ENCODE data around the gene CPA1.

The CPA1 gene

DNA sequence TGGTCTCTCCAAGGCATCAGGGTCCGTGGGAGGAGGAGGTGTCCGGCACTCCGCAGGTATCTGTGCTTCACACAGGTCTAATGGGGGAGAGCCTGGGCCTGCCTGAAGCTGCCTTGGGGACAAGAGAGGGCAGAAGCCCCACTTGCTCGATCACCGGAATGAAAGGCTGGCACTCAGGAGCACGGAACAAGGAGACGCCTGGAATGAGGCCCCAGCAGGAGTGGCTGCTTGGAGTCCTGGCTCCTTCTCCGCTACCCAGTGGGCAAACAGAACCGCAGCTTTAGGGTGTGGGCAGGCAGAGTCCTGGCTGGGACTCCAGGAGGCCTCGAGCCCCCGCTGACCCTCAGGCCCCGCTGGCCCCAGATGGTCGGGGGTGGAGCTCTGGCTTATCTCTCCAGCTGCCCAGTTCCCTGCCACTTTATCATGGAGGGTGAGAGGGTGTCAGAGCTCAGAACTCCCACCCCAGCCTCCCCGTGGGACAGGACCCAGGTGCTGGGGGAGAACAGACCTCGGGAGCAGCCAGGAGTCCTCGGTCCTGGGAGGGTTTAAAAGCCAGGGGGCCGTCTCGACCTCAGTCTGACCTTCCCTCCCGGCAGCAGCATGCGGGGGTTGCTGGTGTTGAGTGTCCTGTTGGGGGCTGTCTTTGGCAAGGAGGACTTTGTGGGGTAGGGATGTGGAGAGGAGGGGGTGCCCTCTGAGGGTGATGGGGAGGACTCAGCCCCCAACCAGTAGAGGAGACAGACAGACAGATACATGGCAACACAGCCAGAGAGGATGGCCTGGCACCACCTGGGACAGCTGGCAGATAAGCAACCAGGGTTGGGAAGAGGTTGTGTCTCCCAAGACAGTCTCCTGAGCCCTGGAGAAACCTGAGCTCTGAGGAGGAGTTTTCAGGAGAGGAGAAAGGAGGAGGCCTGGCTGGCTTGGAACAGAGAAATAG, at the start of gene CPA1:
CPA1 (plus strand) TSS at position 574 of the 940 bp plus-strand sequence; CDS start at position 601, 27 bp downstream.
- Histone ChIP-seq H3K9me3 (ENCODE audit: severe bottlenecking) (peaks cover 3% of the 10 kb centered on the region), H3K4me3 (ENCODE audit: low read depth, low read length) (no peak within 1 kb of the TSS), H3K36me3 (no peaks in the 10 kb centered on the region), H3K27me3 (ENCODE audit: insufficient read depth, low read depth, severe bottlenecking) (no peaks in the 10 kb centered on the region), H3K27ac (peak within 1 kb of the TSS; percentile 65)
- DNase-seq = peak; percentile 81
- TF ChIP-seq, protein P1, sequence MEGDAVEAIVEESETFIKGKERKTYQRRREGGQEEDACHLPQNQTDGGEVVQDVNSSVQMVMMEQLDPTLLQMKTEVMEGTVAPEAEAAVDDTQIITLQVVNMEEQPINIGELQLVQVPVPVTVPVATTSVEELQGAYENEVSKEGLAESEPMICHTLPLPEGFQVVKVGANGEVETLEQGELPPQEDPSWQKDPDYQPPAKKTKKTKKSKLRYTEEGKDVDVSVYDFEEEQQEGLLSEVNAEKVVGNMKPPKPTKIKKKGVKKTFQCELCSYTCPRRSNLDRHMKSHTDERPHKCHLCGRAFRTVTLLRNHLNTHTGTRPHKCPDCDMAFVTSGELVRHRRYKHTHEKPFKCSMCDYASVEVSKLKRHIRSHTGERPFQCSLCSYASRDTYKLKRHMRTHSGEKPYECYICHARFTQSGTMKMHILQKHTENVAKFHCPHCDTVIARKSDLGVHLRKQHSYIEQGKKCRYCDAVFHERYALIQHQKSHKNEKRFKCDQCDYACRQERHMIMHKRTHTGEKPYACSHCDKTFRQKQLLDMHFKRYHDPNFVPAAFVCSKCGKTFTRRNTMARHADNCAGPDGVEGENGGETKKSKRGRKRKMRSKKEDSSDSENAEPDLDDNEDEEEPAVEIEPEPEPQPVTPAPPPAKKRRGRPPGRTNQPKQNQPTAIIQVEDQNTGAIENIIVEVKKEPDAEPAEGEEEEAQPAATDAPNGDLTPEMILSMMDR (IDR thresholded peaks at IDR 0.05; ENCODE audit: low read depth, low read length) = no peak

DNA sequence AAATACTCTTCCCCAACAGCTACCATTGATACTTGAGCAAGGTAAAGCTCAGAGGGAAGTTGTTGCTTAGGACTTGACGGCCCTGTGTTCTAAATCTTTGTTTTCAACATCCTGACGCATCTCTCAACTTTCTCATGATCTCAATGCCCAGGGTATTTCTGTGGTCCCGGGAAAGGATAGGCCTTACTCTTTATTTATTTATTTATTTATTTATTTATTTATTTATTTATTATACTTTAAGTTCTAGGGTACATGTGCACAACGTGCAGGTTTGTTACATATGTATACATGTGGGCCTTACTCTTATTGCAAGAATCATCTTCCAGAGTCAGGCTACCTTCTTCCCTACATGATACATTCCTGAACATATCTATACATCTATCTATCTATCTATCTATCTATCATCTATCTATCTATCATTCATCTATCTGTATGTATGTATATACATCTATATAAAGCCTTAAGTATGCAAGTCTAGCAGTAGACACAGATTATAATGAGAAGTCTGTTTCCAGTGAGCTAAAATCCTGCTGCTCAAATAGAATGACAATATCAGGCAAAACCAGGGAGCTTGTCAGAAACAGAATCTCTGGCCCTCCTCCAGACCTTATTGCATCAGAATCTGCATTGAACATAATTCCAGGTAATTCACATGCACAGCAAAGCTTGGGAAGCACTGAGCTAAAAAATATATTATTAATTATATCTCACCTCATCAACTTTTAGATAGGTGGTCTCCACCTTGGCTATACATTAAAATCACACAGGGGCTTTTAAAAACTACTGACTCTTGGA, 47.8 kb upstream of the CPA1 start:
- TF ChIP-seq, protein P1 (IDR thresholded peaks at IDR 0.05; ENCODE audit: low read depth, low read length) = no peak
- H3K36me3 ChIP-seq = no peaks in the 10 kb centered on the region

DNA sequence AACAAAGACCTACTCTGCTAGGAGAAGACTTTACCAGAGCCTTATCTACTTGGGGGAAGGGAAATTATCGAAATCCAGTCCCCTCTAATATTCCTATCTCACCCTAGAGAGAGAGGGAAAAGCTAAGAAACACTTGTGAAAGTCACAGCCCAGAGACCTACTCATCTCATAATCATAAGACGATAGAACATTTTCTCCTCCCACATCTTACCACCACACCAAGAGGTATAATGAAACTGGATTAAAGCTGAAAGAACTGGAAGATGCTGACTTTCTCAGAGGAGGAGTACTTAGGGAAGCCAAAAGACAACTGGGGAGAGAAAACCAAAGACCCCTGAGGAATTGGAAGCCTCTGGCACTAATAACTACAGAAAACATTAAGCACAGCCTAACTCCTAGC, 46.5 kb upstream of the CPA1 start:
- Histone ChIP-seq H3K36me3 (no peaks in the 10 kb centered on the region), H3K27me3 (ENCODE audit: insufficient read depth, low read depth, severe bottlenecking) (no peaks in the 10 kb centered on the region), H3K27ac (no peak overlapping the region), H3K4me3 (ENCODE audit: low read depth, low read length) (no peak overlapping the region), H3K9me3 (ENCODE audit: severe bottlenecking) (no peaks in the 10 kb centered on the region)
- TF ChIP-seq, protein P1 (IDR thresholded peaks at IDR 0.05; ENCODE audit: low read depth, low read length) = no peak
- no peak for DNase-seq

More for the DNA sequence above, 47.8 kb upstream of the CPA1 start:
- Histone ChIP-seq H3K9me3 (ENCODE audit: severe bottlenecking) (no peaks in the 10 kb centered on the region), H3K27ac (no peak overlapping the region), H3K4me3 (ENCODE audit: low read depth, low read length) (no peak overlapping the region), H3K27me3 (ENCODE audit: insufficient read depth, low read depth, severe bottlenecking) (no peaks in the 10 kb centered on the region)
- DNase-seq = no peak

DNA sequence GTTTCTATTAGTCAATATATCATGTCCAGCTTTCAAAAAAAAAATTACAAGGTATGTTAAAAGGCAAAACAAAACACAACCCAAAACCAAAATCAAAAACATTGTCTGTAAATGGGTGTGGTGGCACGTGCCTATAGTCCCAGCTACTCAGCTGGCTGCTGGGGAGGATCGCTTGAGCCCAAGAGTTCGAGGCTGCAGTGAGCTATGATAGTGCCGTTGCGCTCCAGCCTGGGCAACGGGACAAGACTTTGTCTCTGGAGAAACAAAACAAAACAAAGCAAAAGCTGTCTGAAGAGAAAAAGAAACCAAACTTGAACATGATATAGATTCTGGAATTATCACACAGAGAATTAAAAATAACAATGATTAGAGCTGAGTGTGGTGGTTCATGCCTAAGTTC, 46.0 kb upstream of the CPA1 start:
- DNase-seq = no peak
- H3K36me3 ChIP-seq = no peaks in the 10 kb centered on the region
- no peak overlapping the region for H3K4me3 ChIP-seq (ENCODE audit: low read depth, low read length)
- no peaks in the 10 kb centered on the region for H3K9me3 ChIP-seq (ENCODE audit: severe bottlenecking)
- TF ChIP-seq, protein P1 (IDR thresholded peaks at IDR 0.05; ENCODE audit: low read depth, low read length) = no peak
- H3K27ac ChIP-seq = no peak overlapping the region
- no peaks in the 10 kb centered on the region for H3K27me3 ChIP-seq (ENCODE audit: insufficient read depth, low read depth, severe bottlenecking)

DNA sequence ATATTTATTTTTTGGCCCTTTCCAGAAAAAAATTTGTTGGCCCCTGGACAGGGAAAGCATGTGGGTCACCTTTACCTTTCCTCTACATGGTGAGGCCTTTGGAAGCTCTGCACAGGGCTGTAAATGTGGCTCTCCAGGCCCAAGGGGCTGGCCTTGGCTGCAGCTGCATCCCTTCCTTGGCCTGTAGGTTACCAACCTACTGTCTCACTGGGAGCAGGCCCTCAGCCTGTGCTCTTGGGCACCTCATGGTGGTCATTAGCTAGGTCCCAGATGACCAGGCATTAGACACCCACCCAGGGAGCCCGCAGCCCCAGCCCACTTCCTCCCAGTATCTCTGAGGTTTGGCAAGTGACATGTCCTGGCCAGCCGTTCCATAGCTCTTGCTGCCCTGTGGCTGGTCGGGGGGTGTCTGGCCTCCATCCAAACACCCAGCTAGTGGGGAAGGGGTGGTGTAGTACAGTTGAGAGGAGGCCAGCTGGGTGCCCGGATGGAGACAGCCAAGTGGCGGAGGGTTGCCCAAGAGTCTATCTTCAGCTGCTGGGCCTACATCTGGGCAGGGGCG, 42.8 kb upstream of the CPA1 start:
- Histone ChIP-seq H3K36me3 (no peaks in the 10 kb centered on the region), H3K27me3 (ENCODE audit: insufficient read depth, low read depth, severe bottlenecking) (no peaks in the 10 kb centered on the region), H3K4me3 (ENCODE audit: low read depth, low read length) (no peak overlapping the region), H3K27ac (no peak overlapping the region), H3K9me3 (ENCODE audit: severe bottlenecking) (no peaks in the 10 kb centered on the region)
- TF ChIP-seq, protein P1 (IDR thresholded peaks at IDR 0.05; ENCODE audit: low read depth, low read length) = 0 out of 2 replicates have a peak, but pooled peaks have one; percentile 14
- no peak for DNase-seq
